GM21381 (cell line): ENCODE data around the gene CDYL.

Experiments
- ATAC-seq: cut with Tn5 transposase; IDR thresholded peaks from one replicate; pipeline ENCODE4 v1.9.1; 2021; ENCODE audit warnings: mild to moderate bottlenecking, moderate library complexity; ENCODE audit not compliant: unreplicated experiment

The CDYL gene

DNA sequence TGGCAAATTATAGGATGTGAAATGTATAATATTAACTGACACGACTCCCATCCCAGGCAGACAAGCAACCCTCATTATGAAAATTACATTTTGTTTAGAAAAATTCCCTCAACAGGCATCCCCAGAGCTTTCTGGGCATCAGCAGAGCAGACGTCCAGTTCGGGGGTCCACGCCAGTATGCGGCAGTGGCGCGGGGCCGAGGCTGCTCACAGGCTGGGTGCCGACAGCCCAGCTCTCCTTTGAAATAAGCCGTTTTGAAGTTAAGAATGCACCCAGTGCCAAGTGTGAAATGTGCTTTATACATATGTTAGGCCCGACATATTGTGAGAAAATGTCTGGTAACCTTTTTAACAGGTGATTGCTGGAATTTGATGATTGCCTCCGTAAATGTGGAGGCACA lies 177.2 kb downstream of the CDYL start:
- ATAC-seq: no peak

- no peak for ATAC-seq
Observed at GRCh38 chr6:4956625-4957024, 180.4 kb downstream of the CDYL start.

- no peak for ATAC-seq
Observed at GRCh38 chr6:4957521-4958231, 181.5 kb downstream of the CDYL start.

GRCh38 chr6:4958624-4959023 lies 182.4 kb downstream of the CDYL start:
- no peak for ATAC-seq

DNA sequence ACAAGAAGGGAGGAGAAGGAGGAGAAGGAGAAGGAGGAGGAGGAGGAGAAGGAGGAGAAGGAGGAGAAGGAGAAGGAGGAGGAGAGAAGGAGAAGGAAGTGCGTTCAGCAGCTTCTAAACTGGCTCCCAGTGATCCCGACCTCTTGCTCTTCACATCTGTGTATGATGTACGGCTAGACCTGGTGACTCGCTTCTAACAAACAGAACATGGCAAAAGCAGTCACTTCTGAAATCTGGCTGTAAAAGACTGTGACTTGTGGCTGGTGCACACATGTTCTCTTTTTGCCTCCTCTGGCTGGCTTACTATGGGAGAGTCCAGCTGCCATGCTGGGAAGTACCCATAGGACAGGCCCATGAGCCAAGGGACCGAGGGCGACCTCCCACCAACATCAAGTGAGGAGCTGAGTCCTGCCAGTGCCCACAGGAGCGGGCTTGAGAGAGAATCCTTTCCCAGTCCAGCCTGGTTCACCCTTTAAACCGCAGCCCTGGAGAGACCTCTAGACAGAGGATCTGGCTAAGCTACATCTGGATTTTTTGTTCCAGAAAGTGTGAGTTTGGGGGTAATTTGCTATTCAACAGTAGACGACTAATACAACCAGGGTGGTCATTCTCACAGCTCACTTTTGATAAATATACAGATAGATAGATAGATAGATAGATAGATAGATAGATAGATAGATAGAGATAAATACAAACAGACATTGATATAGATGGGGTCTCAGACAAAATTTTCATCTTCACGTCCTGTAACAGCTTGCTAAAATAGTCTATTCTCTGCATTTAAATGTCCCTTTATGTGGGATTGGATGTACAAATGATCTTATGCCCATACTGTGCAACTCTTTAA lies 185.3 kb downstream of the CDYL start:
- ATAC-seq: no peak

DNA sequence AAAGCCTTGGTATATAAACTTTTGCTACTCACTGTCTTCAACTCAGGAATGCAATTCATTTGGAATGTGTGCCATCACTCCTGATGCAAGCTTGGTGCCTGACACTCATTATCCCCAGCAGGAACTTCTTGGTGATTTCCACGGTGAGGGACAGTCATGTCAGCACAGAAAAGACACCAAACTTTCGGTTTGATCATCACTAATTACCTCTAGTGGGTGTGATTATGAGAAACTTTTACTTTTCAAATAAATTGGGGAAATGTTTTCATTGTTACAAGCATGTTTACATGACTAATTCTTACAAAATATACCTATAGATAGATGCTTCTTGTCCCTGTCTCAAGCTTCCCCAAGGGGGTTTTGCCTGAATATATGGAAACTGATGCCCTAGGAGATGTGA lies 186.7 kb downstream of the CDYL start:
- ATAC-seq: no peak

- ATAC-seq: no peak
Observed at GRCh38 chr6:4964675-4965561, 188.7 kb downstream of the CDYL start.

DNA sequence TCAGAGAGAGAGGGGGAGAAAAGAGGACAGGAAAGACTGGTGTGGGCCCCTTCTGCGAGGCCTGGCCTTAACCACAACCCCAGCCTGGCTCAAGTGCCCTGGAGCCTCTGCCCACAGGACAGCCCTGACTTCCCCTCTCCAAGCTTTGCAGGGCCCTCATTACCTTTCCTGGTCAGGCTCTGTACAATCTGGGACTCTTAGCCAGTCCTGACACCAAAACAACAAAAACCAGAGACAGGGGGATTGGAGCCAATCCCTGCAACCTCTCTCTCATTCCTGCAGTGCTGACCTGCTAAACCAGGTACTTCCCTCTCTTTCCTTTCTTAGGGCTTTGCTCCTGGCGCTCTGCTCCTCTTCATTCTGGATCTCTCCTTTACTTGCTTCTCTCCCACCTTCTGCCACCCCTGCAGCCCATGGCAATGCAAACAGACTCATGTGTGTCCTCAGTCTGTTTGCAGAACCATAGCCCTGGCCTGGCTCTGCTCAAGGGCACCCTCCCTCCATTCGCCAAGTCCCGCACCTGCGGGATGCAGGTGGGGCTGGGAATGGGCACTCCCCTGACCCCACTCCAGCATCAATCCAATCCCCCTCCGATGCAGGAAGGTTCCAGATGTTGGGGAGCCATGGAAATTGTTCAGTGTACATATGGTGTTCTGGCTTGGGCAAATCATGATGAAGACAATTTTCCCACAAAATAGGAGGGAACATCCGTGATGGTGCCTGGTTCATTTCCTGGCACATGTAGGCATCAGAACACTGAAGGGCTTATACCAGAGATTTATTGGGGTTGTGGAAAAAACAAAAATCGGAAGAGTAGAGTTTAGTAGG lies 189.6 kb downstream of the CDYL start:
- no peak for ATAC-seq

DNA sequence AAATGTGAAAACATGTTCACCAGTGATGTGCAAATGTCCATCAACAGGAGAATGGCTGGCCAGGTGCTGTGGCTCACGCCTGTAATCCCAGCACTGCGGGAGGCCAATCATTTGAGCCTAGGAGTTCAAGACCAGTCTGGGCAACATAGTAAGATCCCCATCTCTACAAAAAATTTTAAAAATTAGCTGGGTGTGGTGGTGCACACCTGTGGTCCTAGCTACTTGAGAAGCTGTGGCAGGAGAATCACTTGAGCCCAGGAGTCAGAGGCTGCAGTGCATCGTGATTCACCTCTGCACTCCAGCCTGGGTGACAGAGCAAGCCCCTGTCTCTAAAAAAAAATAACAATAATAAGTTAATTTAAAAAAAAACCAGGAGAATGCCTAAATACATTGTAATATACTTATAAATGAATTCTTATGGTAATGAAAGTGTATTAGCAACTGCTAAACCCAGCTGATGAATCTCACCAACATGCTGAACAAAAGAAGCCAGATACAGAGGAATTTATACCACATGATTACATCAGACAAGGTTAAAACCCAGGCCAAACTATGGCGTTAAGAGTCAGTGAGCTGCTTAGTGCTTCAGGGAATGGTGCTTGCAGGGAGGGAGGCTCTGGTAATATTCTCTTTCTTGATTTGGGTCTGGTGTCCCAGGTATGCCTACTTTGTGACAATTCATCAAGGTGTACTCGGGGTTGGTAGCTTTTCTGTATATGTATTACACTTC lies 191.3 kb downstream of the CDYL start:
- no peak for ATAC-seq

DNA sequence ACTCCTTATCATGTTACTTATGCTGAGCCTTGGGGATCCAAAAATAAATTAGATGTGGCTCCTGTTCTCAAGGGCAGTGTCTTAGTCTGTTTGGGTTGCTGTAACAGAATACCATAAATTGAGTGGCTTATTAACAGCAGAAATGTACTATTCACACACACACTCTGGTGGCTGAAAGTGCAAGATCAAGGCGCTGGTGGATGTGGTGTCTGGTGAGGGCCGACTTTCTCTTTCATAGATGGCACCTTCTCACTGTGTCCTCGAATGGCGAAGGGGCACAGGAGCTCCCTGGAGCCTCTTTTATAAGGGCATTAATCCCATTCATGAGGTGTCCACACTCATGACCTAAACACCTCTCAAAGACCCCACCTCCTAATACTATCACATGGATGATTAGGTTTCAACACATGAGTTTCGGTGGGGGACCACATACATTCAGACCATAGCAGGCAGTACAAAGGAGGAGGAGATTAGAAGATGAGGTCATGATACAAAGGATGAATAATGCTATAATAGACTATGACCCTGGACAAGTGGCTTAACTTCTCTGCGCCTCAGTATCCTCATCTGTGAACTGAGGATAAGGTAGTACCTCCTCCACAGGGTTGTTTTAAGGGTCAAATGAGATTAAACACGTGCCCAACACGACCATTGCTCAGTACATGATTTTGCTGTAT lies 193.5 kb downstream of the CDYL start:
- ATAC-seq: no peak

DNA sequence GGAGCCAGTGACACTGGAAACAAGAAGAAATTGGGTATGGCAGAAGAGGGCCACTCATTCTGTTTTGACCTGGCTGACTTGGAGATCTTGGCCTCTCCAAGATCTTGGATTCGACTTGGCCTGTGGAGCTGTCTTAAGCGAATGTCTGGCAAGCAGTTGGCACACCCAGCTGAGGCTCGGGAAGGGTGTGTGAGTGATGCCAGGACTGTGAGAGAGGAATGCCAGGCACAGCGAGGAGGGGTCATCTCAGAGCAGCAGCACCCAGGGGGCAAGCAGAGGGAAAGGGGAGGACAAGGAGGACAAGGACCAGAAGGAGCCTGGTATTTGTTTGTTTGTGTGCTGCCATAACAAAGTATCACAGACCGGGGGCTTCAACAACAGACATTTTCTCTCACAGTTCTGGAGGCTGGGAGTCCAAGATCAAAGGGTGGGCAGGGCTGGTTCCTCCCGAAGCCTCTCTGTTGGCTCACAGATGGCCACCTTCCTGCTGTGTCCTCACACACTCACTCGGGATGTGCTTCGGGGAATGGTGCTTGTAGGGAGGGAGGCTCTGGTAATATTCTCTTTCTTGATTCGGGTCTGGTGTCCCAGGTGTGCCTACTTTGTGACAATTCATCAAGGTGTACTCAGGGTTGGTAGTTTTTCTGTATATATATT lies 194.7 kb downstream of the CDYL start:
- no peak for ATAC-seq

DNA sequence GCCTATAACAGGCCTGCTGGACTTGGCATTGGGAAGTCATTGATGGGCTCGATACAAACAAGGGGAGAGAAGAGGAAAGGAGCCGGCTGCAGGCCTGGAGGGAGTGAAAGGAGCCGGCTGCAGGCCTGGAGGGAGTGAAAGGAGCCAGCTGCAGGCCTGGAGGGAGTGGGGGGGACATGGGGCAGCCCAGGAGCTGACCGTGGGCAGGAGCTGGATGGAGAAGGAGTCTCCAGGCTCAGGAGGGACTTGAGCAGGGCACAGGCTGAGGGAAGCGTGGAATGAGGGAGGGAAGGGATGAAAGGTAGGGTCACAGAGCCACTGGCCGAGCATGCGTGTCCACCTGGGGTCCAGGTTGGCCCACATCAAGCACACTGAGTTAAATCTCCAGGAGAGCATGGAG lies 195.6 kb downstream of the CDYL start:
- ATAC-seq: no peak

DNA sequence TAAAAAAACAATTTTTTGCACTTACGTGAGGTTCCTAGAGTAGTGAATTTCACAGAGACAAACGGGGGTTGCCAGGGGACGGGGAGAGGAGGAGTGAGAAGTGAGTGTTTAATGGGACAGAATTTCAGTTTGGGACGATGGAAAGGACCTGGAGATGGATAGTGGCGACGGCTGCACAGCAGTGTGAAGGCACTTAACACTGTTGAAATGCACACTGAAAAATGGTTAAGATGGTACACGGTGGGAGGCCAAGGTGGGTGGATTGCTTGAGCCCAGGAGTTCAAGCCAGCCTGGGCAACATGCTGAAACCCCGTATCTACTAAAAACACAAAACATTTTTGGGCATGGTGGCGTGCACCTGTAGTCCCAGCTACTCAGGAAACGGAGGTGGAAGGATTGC lies 196.2 kb downstream of the CDYL start:
- no peak for ATAC-seq

GRCh38 chr6:4973415-4973814 lies 197.2 kb downstream of the CDYL start:
- ATAC-seq: no peak

GRCh38 chr6:4973982-4974745 lies 198.0 kb downstream of the CDYL start:
- no peak for ATAC-seq

DNA sequence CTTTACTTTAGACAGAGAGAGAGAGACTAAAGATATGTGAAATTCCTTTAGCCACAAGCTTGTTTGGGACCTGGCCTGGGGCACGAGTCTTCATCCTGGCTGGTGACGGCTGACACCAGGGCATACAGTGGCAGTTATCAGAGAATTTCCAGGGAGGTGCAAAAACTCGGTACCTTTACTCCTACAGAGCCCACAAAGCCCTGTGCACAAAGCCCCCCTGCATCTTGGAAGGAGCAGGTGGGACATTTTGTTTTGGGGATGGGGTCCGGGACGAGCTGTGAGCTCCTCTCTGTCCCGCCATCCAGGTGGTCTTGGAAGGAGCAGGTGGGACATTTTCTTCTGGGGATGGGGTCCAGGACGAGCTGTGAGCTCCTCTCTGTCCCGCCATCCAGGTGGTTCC lies 198.8 kb downstream of the CDYL start:
- ATAC-seq: no peak

- no peak for ATAC-seq
Observed at GRCh38 chr6:4975506-4975905, 199.3 kb downstream of the CDYL start.

DNA sequence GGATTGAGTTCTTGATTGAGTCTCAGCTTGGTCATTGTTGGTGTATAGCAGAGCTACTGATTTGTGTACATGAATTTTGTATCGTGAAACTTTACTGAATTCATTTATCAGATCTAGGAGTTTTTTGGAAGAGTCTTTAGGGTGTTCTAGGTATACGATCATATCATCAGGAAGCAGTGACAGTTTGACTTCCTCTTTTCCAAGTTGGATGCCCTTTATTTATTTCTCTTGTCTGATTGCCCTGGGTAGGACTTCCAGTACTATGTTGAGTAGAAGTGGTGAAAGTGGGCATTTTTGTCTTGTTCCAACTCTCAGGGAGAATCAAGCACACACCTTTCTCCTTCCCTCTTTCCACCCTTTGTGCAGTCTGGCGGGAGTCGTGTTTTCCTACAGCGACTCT lies 201.3 kb downstream of the CDYL start:
- no peak for ATAC-seq
